Measurements from ENCODE around the gene SH3BGRL.

Gene SH3BGRL

GRCh38 chrX:81201671-81202455 lies at the start of gene SH3BGRL, which contains the start of gene HMGN5:
Gene SH3BGRL (plus strand): TSS chrX:81202102. CDS start chrX:81202201, 99 bp downstream.
Gene HMGN5 (minus strand): TSS chrX:81201913. CDS start chrX:81121549, 80,364 bp downstream.
- Histone ChIP-seq H3K27me3 (ENCODE audit: insufficient read depth, low read length) (no peaks in the 10 kb centered on the region), H3K79me2 (ENCODE audit: control insufficient read depth, insufficient read depth, low read length, unreplicated experiment) (peaks cover 44% of the 10 kb centered on the region), H3K4me1 (ENCODE audit: control insufficient read depth, insufficient read depth, low read length, unreplicated experiment) (peaks cover 7% of the 10 kb centered on the region), H3K27ac (ENCODE audit: low read depth, low read length) (peak within 1 kb of the TSS; percentile 69), H3K36me3 (ENCODE audit: insufficient read depth, low read length) (no peaks in the 10 kb centered on the region), H3K4me3 (ENCODE audit: low read depth, low read length) (peak within 1 kb of the TSS; percentile 93), H2AFZ (ENCODE audit: low read length, unreplicated experiment) (peak within 1 kb of the TSS; percentile 96)

- no peaks in the 10 kb centered on the region for H3K27me3 ChIP-seq (ENCODE audit: insufficient read depth, low read length)
- H3K4me3 ChIP-seq (ENCODE audit: low read depth, low read length), result no peak overlapping the region
- no peaks in the 10 kb centered on the region for H3K36me3 ChIP-seq (ENCODE audit: insufficient read depth, low read length)
- H2AFZ ChIP-seq (ENCODE audit: low read length, unreplicated experiment), result no peak overlapping the region
- H3K79me2 ChIP-seq (ENCODE audit: control insufficient read depth, insufficient read depth, low read length, unreplicated experiment), result no peaks in the 10 kb centered on the region
- H3K27ac ChIP-seq (ENCODE audit: low read depth, low read length), result no peak overlapping the region
- H3K4me1 ChIP-seq (ENCODE audit: control insufficient read depth, insufficient read depth, low read length, unreplicated experiment), result no peaks in the 10 kb centered on the region
These were observed 33.5 kb upstream of the SH3BGRL start for GRCh38 chrX:81168391-81168790.

- no peak overlapping the region for H3K27ac ChIP-seq (ENCODE audit: low read depth, low read length)
- H2AFZ ChIP-seq (ENCODE audit: low read length, unreplicated experiment), result no peak overlapping the region
- no peaks in the 10 kb centered on the region for H3K79me2 ChIP-seq (ENCODE audit: control insufficient read depth, insufficient read depth, low read length, unreplicated experiment)
- no peaks in the 10 kb centered on the region for H3K36me3 ChIP-seq (ENCODE audit: insufficient read depth, low read length)
- H3K4me1 ChIP-seq (ENCODE audit: control insufficient read depth, insufficient read depth, low read length, unreplicated experiment), result no peaks in the 10 kb centered on the region
- no peak overlapping the region for H3K4me3 ChIP-seq (ENCODE audit: low read depth, low read length)
- H3K27me3 ChIP-seq (ENCODE audit: insufficient read depth, low read length), result no peaks in the 10 kb centered on the region
These were observed 27.6 kb upstream of the SH3BGRL start for GRCh38 chrX:81174286-81174685.

GRCh38 chrX:81195259-81195658 lies 6.6 kb upstream of the SH3BGRL start:
- Histone ChIP-seq H2AFZ (ENCODE audit: low read length, unreplicated experiment) (no peak overlapping the region), H3K27ac (ENCODE audit: low read depth, low read length) (no peak overlapping the region), H3K4me1 (ENCODE audit: control insufficient read depth, insufficient read depth, low read length, unreplicated experiment) (no peaks in the 10 kb centered on the region), H3K27me3 (ENCODE audit: insufficient read depth, low read length) (no peaks in the 10 kb centered on the region), H3K36me3 (ENCODE audit: insufficient read depth, low read length) (no peaks in the 10 kb centered on the region), H3K4me3 (ENCODE audit: low read depth, low read length) (no peak overlapping the region), H3K79me2 (ENCODE audit: control insufficient read depth, insufficient read depth, low read length, unreplicated experiment) (no peaks in the 10 kb centered on the region)

GRCh38 chrX:81195712-81196111 lies 6.2 kb upstream of the SH3BGRL start:
- Histone ChIP-seq H3K4me3 (ENCODE audit: low read depth, low read length) (no peak overlapping the region), H2AFZ (ENCODE audit: low read length, unreplicated experiment) (no peak overlapping the region), H3K27ac (ENCODE audit: low read depth, low read length) (no peak overlapping the region), H3K27me3 (ENCODE audit: insufficient read depth, low read length) (no peaks in the 10 kb centered on the region), H3K79me2 (ENCODE audit: control insufficient read depth, insufficient read depth, low read length, unreplicated experiment) (no peaks in the 10 kb centered on the region), H3K4me1 (ENCODE audit: control insufficient read depth, insufficient read depth, low read length, unreplicated experiment) (no peaks in the 10 kb centered on the region), H3K36me3 (ENCODE audit: insufficient read depth, low read length) (no peaks in the 10 kb centered on the region)

GRCh38 chrX:81201071-81201470 lies 831 bp upstream of the SH3BGRL start:
- Histone ChIP-seq H3K27ac (ENCODE audit: low read depth, low read length) (peak overlapping the region; percentile 69), H3K4me1 (ENCODE audit: control insufficient read depth, insufficient read depth, low read length, unreplicated experiment) (peaks cover 7% of the 10 kb centered on the region), H3K79me2 (ENCODE audit: control insufficient read depth, insufficient read depth, low read length, unreplicated experiment) (peaks cover 36% of the 10 kb centered on the region), H3K4me3 (ENCODE audit: low read depth, low read length) (peak overlapping the region; percentile 93), H3K27me3 (ENCODE audit: insufficient read depth, low read length) (no peaks in the 10 kb centered on the region), H2AFZ (ENCODE audit: low read length, unreplicated experiment) (peak overlapping the region; percentile 96), H3K36me3 (ENCODE audit: insufficient read depth, low read length) (no peaks in the 10 kb centered on the region)

- H3K79me2 ChIP-seq (ENCODE audit: control insufficient read depth, insufficient read depth, low read length, unreplicated experiment), result peaks cover 49% of the 10 kb centered on the region
These were observed 536 bp downstream of the SH3BGRL start for GRCh38 chrX:81202456-81202819.

GRCh38 chrX:81202943-81203342 lies 1.0 kb downstream of the SH3BGRL start:
- H3K36me3 ChIP-seq (ENCODE audit: insufficient read depth, low read length), result no peaks in the 10 kb centered on the region
- H3K79me2 ChIP-seq (ENCODE audit: control insufficient read depth, insufficient read depth, low read length, unreplicated experiment), result peaks cover 49% of the 10 kb centered on the region
- H3K27me3 ChIP-seq (ENCODE audit: insufficient read depth, low read length), result no peaks in the 10 kb centered on the region
- H2AFZ ChIP-seq (ENCODE audit: low read length, unreplicated experiment), result peak overlapping the region; percentile 89
- H3K4me1 ChIP-seq (ENCODE audit: control insufficient read depth, insufficient read depth, low read length, unreplicated experiment), result peaks cover 7% of the 10 kb centered on the region
- H3K4me3 ChIP-seq (ENCODE audit: low read depth, low read length), result peak overlapping the region; percentile 93
- H3K27ac ChIP-seq (ENCODE audit: low read depth, low read length), result peak overlapping the region; percentile 69

More at GRCh38 chrX:81202456-81202819, 536 bp downstream of the SH3BGRL start:
- H2AFZ ChIP-seq (ENCODE audit: low read length, unreplicated experiment), result peak overlapping the region; percentile 89
- H3K4me1 ChIP-seq (ENCODE audit: control insufficient read depth, insufficient read depth, low read length, unreplicated experiment), result peaks cover 7% of the 10 kb centered on the region
- peak overlapping the region; percentile 69 for H3K27ac ChIP-seq (ENCODE audit: low read depth, low read length)
- no peaks in the 10 kb centered on the region for H3K36me3 ChIP-seq (ENCODE audit: insufficient read depth, low read length)
- H3K27me3 ChIP-seq (ENCODE audit: insufficient read depth, low read length), result no peaks in the 10 kb centered on the region
- H3K4me3 ChIP-seq (ENCODE audit: low read depth, low read length), result peak overlapping the region; percentile 93

GRCh38 chrX:81205551-81205950 lies 3.6 kb downstream of the SH3BGRL start:
- H3K79me2 ChIP-seq (ENCODE audit: control insufficient read depth, insufficient read depth, low read length, unreplicated experiment), result peaks cover 52% of the 10 kb centered on the region

GRCh38 chrX:81206476-81206875 lies 4.6 kb downstream of the SH3BGRL start:
- Histone ChIP-seq H2AFZ (ENCODE audit: low read length, unreplicated experiment) (no peak overlapping the region), H3K36me3 (ENCODE audit: insufficient read depth, low read length) (no peaks in the 10 kb centered on the region), H3K27ac (ENCODE audit: low read depth, low read length) (no peak overlapping the region), H3K4me3 (ENCODE audit: low read depth, low read length) (no peak overlapping the region), H3K27me3 (ENCODE audit: insufficient read depth, low read length) (no peaks in the 10 kb centered on the region), H3K79me2 (ENCODE audit: control insufficient read depth, insufficient read depth, low read length, unreplicated experiment) (peaks cover 50% of the 10 kb centered on the region), H3K4me1 (ENCODE audit: control insufficient read depth, insufficient read depth, low read length, unreplicated experiment) (peaks cover 7% of the 10 kb centered on the region)

More at GRCh38 chrX:81205551-81205950, 3.6 kb downstream of the SH3BGRL start:
- H2AFZ ChIP-seq (ENCODE audit: low read length, unreplicated experiment), result no peak overlapping the region
- no peak overlapping the region for H3K4me3 ChIP-seq (ENCODE audit: low read depth, low read length)
- H3K27me3 ChIP-seq (ENCODE audit: insufficient read depth, low read length), result no peaks in the 10 kb centered on the region
- peaks cover 7% of the 10 kb centered on the region for H3K4me1 ChIP-seq (ENCODE audit: control insufficient read depth, insufficient read depth, low read length, unreplicated experiment)
- H3K27ac ChIP-seq (ENCODE audit: low read depth, low read length), result no peak overlapping the region
- no peaks in the 10 kb centered on the region for H3K36me3 ChIP-seq (ENCODE audit: insufficient read depth, low read length)

- H2AFZ ChIP-seq (ENCODE audit: low read length, unreplicated experiment), result no peak overlapping the region
- H3K4me3 ChIP-seq (ENCODE audit: low read depth, low read length), result no peak overlapping the region
- H3K27me3 ChIP-seq (ENCODE audit: insufficient read depth, low read length), result no peaks in the 10 kb centered on the region
- peaks cover 4% of the 10 kb centered on the region for H3K4me1 ChIP-seq (ENCODE audit: control insufficient read depth, insufficient read depth, low read length, unreplicated experiment)
- H3K36me3 ChIP-seq (ENCODE audit: insufficient read depth, low read length), result no peaks in the 10 kb centered on the region
- peaks cover 32% of the 10 kb centered on the region for H3K79me2 ChIP-seq (ENCODE audit: control insufficient read depth, insufficient read depth, low read length, unreplicated experiment)
- H3K27ac ChIP-seq (ENCODE audit: low read depth, low read length), result no peak overlapping the region
These were observed 7.0 kb downstream of the SH3BGRL start for GRCh38 chrX:81208916-81209315.
